Ascending aorta (tissue), 2 donors: ENCODE data around the gene ARHGEF10L. TPM values are rescaled to one million over a fixed set of nuclear protein-coding genes. Genes with fewer than 3 reads are reported as not detected.
A peak's percentile ranks its signal among the peaks of the same experiment; 100 is the strongest.

ENCODE experiments used
- DNase-seq, 2 donors: peaks; one replicate each; pipeline ENCODE4 v3.0.0-alpha.2; 2019; ENCODE audit warnings: low spot score in 2 of 2
- H3K27ac ChIP-seq, 2 donors: fragments of 200-600 bp; sonication (generic); one replicate each; pipeline ENCODE4 v1.5.1; 2016 to 2017; ENCODE audit warnings: mild to moderate bottlenecking in 1 of 2
- H3K27me3 ChIP-seq: fragments of 200-600 bp; sonication (generic); one replicate; pipeline ENCODE4 v1.5.1; 2017
- H3K36me3 ChIP-seq, 2 donors: fragments of 200-600 bp; sonication (generic); one replicate each; pipeline ENCODE4 v1.5.1; 2016
- H3K4me1 ChIP-seq, 2 donors: fragments of 200-600 bp; sonication (generic); one replicate each; pipeline ENCODE4 v1.5.1; 2016 to 2017; ENCODE audit warnings: mild to moderate bottlenecking in 1 of 2
- H3K4me3 ChIP-seq, 2 donors: fragments of 200-600 bp; sonication (generic); one replicate each; pipeline ENCODE4 v1.5.1; 2016 to 2017; ENCODE audit warnings: mild to moderate bottlenecking in 1 of 2
- H3K9me3 ChIP-seq, 2 donors: fragments of 200-600 bp; sonication (generic); one replicate each; pipeline ENCODE4 v1.5.1; 2016
- intact Hi-C: fragments of 100-400 bp; cut with DNase I; formaldehyde crosslinking; loops from one replicate; pipeline ENCODE4 v1.15.1; 2023
- total RNA-seq: library from RNA; depleted of rRNA; stranded (reverse); fragments of >200 nt; gene quantifications from one replicate; pipeline ENCODE4 v1.1.0, GENCODE V29; 2016
- TF ChIP-seq, protein P1 (sequence below), 3 experiments: fragments of 200-600 bp in 2 of 3; fragments of 450-650 bp in 1 of 3; sonication (generic) in 2 of 3; IDR thresholded peaks; one replicate each; pipeline ENCODE4 v1.5.1; 2016 to 2019; ENCODE audit warnings: antibody characterized with exemption in 3 of 3, mild to moderate bottlenecking in 1 of 3, moderate library complexity in 1 of 3

The ARHGEF10L gene
- total RNA-seq, 1 donor from 2014 or later, result 177 TPM

DNA sequence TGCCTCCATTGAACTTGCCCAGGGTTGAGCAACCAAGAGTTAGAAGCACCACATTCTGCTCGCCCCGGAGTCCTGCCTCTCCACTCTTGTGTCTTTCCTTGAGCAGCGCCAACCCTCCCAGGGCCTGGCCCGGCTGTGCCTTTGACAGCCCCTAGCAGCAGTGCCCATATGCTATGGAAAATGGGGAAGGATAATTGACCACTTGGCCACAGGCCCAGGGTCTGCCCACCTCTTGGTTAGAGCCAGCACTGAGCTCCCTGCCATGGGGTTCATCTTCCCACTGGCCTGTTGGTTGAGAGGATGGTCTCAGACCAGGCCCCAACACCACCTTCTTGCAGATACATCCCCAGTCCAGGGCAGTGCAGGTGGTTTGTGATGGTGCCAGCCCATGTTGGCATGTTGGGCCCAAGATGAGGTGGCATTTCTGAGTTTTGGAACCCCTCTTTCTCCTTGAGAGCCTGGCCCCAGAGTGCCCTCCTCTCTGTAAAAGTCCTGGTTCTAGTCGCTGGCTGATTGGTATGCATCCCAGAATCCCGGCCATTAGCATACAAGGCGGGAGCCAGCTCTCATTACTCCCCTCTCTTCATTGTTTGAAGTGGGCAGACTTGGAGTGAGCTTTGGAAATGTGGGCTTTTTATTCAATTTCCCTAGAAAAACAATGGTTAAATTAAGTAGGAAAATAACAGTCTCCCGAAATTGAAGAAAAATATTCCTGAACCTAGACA, 7.6 kb downstream of the ARHGEF10L start:
- Histone ChIP-seq H3K4me1 (peaks cover 37 to 87% of the 10 kb centered on the region in 2 donors), H3K4me3 (peak overlapping the region; percentile 25 to 28), H3K27ac (peak overlapping the region; percentile 98 to 100), H3K27me3 (no peaks in the 10 kb centered on the region), H3K36me3 (no peaks in the 10 kb centered on the region), H3K9me3 (no peaks in the 10 kb centered on the region)
- intact Hi-C loops, result no loop called here
- TF ChIP-seq, protein P1, sequence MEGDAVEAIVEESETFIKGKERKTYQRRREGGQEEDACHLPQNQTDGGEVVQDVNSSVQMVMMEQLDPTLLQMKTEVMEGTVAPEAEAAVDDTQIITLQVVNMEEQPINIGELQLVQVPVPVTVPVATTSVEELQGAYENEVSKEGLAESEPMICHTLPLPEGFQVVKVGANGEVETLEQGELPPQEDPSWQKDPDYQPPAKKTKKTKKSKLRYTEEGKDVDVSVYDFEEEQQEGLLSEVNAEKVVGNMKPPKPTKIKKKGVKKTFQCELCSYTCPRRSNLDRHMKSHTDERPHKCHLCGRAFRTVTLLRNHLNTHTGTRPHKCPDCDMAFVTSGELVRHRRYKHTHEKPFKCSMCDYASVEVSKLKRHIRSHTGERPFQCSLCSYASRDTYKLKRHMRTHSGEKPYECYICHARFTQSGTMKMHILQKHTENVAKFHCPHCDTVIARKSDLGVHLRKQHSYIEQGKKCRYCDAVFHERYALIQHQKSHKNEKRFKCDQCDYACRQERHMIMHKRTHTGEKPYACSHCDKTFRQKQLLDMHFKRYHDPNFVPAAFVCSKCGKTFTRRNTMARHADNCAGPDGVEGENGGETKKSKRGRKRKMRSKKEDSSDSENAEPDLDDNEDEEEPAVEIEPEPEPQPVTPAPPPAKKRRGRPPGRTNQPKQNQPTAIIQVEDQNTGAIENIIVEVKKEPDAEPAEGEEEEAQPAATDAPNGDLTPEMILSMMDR (IDR thresholded peaks at IDR 0.05), result no peak
- no peak for DNase-seq

DNA sequence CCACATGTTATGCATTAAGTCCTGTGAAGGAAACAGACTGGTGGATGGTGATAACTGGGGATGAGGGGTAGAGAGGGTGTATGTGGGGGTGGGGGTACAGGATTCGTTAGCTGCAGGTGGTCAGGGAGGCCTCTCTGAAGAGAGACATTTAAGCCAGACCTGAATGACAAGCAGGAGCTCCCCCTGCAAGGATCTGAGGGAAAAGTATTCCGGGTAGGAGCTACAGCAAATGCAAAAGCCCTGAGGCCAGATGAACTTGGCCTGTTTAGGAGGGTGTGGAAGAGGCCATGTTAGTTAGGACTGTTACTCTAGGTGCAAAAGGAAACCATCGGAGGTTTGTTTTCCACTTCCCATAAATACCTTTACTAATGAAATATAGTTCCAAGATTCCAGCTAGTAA, 9.9 kb downstream of the ARHGEF10L start:
- H3K4me1 ChIP-seq, result peaks cover 52 to 89% of the 10 kb centered on the region in 2 donors
- intact Hi-C loops, result no loop called here
- H3K27ac ChIP-seq, result peak overlapping the region; percentile 95 to 98
- H3K4me3 ChIP-seq, result no peak overlapping the region
- TF ChIP-seq, protein P1 (IDR thresholded peaks at IDR 0.05), result no peak
- no peaks in the 10 kb centered on the region for H3K27me3 ChIP-seq
- DNase-seq, result no peak
- no peaks in the 10 kb centered on the region for H3K36me3 ChIP-seq
- no peaks in the 10 kb centered on the region for H3K9me3 ChIP-seq

DNA sequence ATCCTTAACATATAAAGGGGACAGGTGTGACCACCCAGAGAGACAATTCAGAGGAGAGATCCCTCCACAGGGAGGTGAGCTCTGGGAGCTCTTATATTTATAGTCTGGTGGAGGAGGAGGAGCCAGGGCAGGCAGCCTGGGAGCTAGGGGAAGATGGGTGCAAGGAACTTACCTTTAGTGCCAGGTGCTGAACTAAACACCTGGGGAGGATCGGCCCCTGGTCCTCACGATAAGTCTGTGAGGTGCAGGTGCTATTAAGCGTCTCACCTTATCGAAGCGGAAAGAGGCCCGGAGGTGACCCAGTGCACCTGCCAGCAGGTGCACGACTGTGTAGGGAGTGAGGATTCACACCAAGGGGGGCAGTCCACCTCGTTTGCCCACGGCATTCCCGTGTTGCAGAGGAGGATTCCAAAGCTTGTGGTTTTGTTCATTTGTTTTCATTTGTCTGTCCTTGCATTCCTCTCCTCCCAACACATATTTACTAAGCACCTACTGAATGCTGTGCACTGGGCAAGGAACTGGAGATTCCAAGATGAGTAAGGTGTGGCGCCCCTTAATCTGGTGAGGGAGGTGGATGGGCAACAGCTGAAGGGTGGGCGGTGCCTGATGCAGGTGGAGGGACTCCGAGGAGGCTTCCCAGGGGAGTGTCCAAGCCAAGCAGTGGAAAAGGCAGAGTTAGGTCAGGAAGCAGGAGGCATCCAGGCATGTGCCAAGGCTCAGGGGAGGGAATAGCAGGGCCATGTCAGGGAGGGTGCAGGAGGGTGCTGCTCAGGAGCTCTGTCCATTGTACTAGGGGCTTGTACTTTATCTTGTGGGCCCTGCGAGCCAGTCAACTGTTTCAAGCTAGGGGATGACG, 11.5 kb downstream of the ARHGEF10L start:
- H3K9me3 ChIP-seq, result no peaks in the 10 kb centered on the region
- no peak for DNase-seq
- H3K4me1 ChIP-seq, result peaks cover 50 to 88% of the 10 kb centered on the region in 2 donors
- intact Hi-C loops, result loop anchor here (5.0 kb wide), 1 partner anchor 81 kb away; no protein-coding TSS in a partner anchor
- H3K27me3 ChIP-seq, result no peaks in the 10 kb centered on the region
- peak overlapping the region; percentile 95 to 98 for H3K27ac ChIP-seq
- H3K4me3 ChIP-seq, result peak overlapping the region in 1 of 2 donors; percentile 32
- TF ChIP-seq, protein P1 (IDR thresholded peaks at IDR 0.05), result no peak
- H3K36me3 ChIP-seq, result no peaks in the 10 kb centered on the region

- no peaks in the 10 kb centered on the region for H3K9me3 ChIP-seq
- intact Hi-C loops, result loop anchor here (5.0 kb wide), 1 partner anchor 81 kb away; no protein-coding TSS in a partner anchor
- no peaks in the 10 kb centered on the region for H3K27me3 ChIP-seq
- H3K27ac ChIP-seq, result peak overlapping the region; percentile 95 to 98
- H3K4me3 ChIP-seq, result peak overlapping the region in 1 of 2 donors; percentile 32
- H3K36me3 ChIP-seq, result no peaks in the 10 kb centered on the region
- TF ChIP-seq, protein P1 (IDR thresholded peaks at IDR 0.05), result no peak
- H3K4me1 ChIP-seq, result peaks cover 47 to 87% of the 10 kb centered on the region in 2 donors
- peak in 1 of 2 donors; percentile 91 for DNase-seq
Observed at GRCh38 chr1:17551755-17552234, 12.3 kb downstream of the ARHGEF10L start.

DNA sequence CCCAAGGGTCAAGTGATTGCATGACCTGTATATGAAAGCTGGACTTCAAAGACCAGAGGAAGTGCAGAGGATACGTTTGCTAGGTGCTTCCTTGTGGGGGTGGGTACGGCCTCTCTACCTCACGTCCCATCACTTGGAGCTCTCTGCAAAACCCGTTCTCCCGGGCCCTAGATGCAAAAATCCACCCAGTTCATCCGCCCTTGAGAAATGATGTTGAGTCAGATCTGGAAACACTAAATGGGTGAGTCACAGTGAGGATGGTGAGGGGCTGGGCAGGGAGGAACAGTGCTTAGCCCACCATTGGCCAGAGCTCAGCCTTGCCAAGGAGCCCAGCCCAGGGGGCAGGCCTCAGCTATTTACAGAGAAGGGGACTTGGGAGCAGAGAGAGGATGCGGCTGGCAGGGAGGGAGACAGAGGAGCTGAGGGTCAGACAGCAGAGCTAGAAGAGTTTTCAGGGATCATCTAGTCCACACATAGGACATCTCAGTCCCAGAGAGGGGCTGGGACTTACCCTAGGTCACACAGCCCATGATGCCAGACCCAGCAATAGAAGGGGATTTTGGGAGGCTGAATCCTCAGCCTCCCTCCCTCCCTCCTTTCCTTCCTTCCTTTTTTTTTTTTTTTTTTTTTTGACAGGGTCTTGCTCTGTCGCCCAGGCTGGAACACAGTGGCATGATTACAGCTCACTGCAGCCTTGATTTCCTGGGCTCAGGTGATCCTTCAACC, 14.6 kb downstream of the ARHGEF10L start:
- peak overlapping the region; percentile 95 to 98 for H3K27ac ChIP-seq
- no peaks in the 10 kb centered on the region for H3K27me3 ChIP-seq
- no peaks in the 10 kb centered on the region for H3K36me3 ChIP-seq
- TF ChIP-seq, protein P1 (IDR thresholded peaks at IDR 0.05), result no peak
- peak overlapping the region in 1 of 2 donors; percentile 14 for H3K4me3 ChIP-seq
- intact Hi-C loops, result loop anchor here (5.0 kb wide), 1 partner anchor 78 kb away; no protein-coding TSS in a partner anchor
- DNase-seq, result peak in 1 of 2 donors; percentile 84
- H3K9me3 ChIP-seq, result no peaks in the 10 kb centered on the region
- H3K4me1 ChIP-seq, result peaks cover 49 to 80% of the 10 kb centered on the region in 2 donors
